Naive thymus-derived CD4-positive, alpha-beta T cell (primary cell): ENCODE results near the gene RNF26. TPM values are rescaled to one million over a fixed set of nuclear protein-coding genes. Genes with fewer than 3 reads are reported as not detected.

Experiments
- ATAC-seq: fragments of 150-1000 bp; cut with Tn5 transposase; 2 replicates; pipeline ENCODE4 v1.10.0; 2021; ENCODE audit warnings: mild to moderate bottlenecking, moderate library complexity
- CTCF ChIA-PET: fragments of 350-600 bp; sonication (Branson Sonifier 250); formaldehyde crosslinking; loops from one replicate; lab custom pipeline; 2021; ENCODE audit warnings: antibody characterized with exemption; lab: Charles Lee
- POLR2A ChIA-PET: fragments of 350-600 bp; sonication (Branson Sonifier 250); formaldehyde crosslinking; loops from one replicate; lab custom pipeline; 2021; ENCODE audit warnings: antibody characterized with exemption, inconsistent platforms; lab: Charles Lee
- DNase-seq, 9 donors: peaks; one replicate each; pipeline versions ENCODE4 v3.0.0 to v3.0.0-alpha.2; 2020 to 2022; ENCODE audit warnings: mixed read lengths in 1 of 9
- H3K27ac ChIP-seq: one replicate; pipeline ENCODE4 v1.7.0; 2013; ENCODE audit warnings: mild to moderate bottlenecking, low read depth, low read length, moderate library complexity
- H3K27me3 ChIP-seq, 2 donors: one replicate each; pipeline ENCODE4 v1.7.0; 2013; ENCODE audit warnings: low read length in 2 of 2, mild to moderate bottlenecking in 2 of 2, moderate library complexity in 2 of 2; ENCODE audit not compliant: control insufficient read depth in 2 of 2, insufficient read depth in 2 of 2
- H3K36me3 ChIP-seq, 3 experiments: 1 replicate in 2 of 3; 2 replicates in 1 of 3; pipeline ENCODE4 v1.7.0; 2013; ENCODE audit warnings: low read length in 3 of 3, mild to moderate bottlenecking in 3 of 3, moderate library complexity in 1 of 3; ENCODE audit not compliant: insufficient read depth in 3 of 3, control insufficient read depth in 2 of 3
- H3K4me1 ChIP-seq, 2 donors: one replicate each; pipeline ENCODE4 v1.7.0; 2013; ENCODE audit warnings: low read length in 2 of 2, mild to moderate bottlenecking in 2 of 2, moderate library complexity in 1 of 2; ENCODE audit not compliant: control insufficient read depth in 2 of 2, insufficient read depth in 2 of 2
- H3K4me3 ChIP-seq: 2 replicates; pipeline ENCODE4 v1.7.0; 2013; ENCODE audit warnings: mild to moderate bottlenecking, low read length
- H3K9me3 ChIP-seq, 3 experiments: 1 replicate in 2 of 3; 2 replicates in 1 of 3; pipeline ENCODE4 v1.7.0; 2013; ENCODE audit warnings: low read length in 3 of 3; ENCODE audit not compliant: control insufficient read depth in 2 of 3
- H3K27ac Mint-ChIP-seq, 9 donors: one replicate each; pipeline ENCODE4 v1.8.0; 2020 to 2022; ENCODE audit warnings: mixed read lengths in 9 of 9, mild to moderate bottlenecking in 8 of 9, moderate library complexity in 5 of 9, inconsistent platforms in 2 of 9
- H3K27me3 Mint-ChIP-seq, 5 donors: one replicate each; pipeline ENCODE4 v1.8.0; 2021 to 2022; ENCODE audit warnings: mixed read lengths in 5 of 5, mild to moderate bottlenecking in 1 of 5
- H3K36me3 Mint-ChIP-seq, 5 donors: one replicate each; pipeline ENCODE4 v1.8.0; 2020 to 2022; ENCODE audit warnings: mixed read lengths in 5 of 5, mild to moderate bottlenecking in 3 of 5, inconsistent platforms in 1 of 5
- H3K4me1 Mint-ChIP-seq, 7 donors: one replicate each; pipeline ENCODE4 v1.8.0; 2020 to 2022; ENCODE audit warnings: mixed read lengths in 7 of 7, mild to moderate bottlenecking in 3 of 7, inconsistent platforms in 1 of 7
- H3K4me3 Mint-ChIP-seq, 10 donors: one replicate each; pipeline ENCODE4 v1.8.0; 2020 to 2022; ENCODE audit warnings: mild to moderate bottlenecking in 10 of 10, mixed read lengths in 10 of 10, moderate library complexity in 6 of 10, inconsistent platforms in 2 of 10
- H3K9me3 Mint-ChIP-seq, 11 donors: one replicate each; pipeline ENCODE4 v1.8.0; 2020 to 2022; ENCODE audit warnings: mixed read lengths in 11 of 11, mild to moderate bottlenecking in 4 of 11, inconsistent platforms in 1 of 11, moderate library complexity in 1 of 11
- intact Hi-C, 2 donors: fragments of 100-400 bp; cut with micrococcal nuclease; formaldehyde crosslinking; loops; one replicate each; pipeline ENCODE4 v1.15.1; 2023
- polyA plus RNA-seq, 2 donors: library from polyadenylated mRNA; unstranded; fragments of 300-500 nt; fragmentation: Illumina TruSeq; gene quantifications; one replicate each; pipeline ENCODE4 v1.2.3, GENCODE V29; 2021
- total RNA-seq, 6 experiments: library from RNA in 5 of 6; stranded (reverse) in 5 of 6; gene quantifications; 1 replicate in 5 of 6; 2 replicates in 1 of 6; pipeline ENCODE4 v1.2.3 and lab custom pipeline; 2021 to 2026

RNF26 gene
- total and polyA plus RNA-seq, 7 experiments from 2014 or later: 16.9 to 59.1 (median 24.4) TPM

DNA sequence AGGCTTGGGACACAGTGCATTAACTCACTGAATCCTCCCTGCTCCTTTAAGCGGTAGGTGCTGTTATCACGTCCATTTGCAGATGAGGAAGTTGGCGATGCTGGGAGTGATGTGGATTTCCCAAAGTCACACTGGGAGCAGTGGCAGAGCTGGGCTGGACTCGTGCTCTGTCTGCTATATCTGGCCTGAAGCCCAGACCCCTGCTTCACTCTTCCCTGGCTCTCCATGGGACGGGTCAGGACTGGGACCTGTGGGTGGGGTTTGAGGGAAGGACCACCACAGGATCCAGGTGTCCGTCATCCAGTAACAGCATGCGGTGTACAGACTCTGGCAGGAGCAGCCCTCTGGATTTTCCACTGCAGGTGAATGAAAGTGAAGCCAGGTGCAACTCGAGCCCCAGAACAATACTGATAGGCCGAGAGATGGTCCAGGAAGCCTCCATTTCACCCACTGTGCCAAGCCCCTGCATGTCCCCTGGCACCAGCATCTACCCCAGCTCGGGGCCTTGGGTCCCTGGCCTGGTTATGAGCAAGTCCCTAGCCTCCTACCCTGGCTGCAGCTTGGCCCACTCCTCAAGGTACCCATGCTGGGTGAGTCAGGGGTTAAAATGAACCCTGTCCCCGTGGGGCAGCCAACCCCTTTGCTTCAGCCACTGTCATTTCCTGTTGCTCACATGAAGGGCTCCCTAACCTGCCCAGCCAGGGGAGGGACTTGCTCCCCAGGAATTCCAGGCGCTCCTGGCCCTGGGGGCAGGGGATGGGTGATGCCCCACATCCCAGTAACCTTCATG, 43.0 kb downstream of the RNF26 start:
- no peaks in the 10 kb centered on the region for H3K36me3 Mint-ChIP-seq
- peaks cover 0 to 22% (median 10%) of the 10 kb centered on the region in 7 donors for H3K4me1 Mint-ChIP-seq
- peaks cover 0 to 2% (median 0%) of the 10 kb centered on the region in 11 donors for H3K9me3 Mint-ChIP-seq
- no peak for ATAC-seq
- intact Hi-C loops: no loop called here
- no peak overlapping the region for H3K4me3 Mint-ChIP-seq
- Histone ChIP-seq H3K4me3 (no peak overlapping the region), H3K27ac (no peak overlapping the region), H3K4me1 (peaks cover 12 to 18% of the 10 kb centered on the region in 2 donors), H3K36me3 (no peaks in the 10 kb centered on the region), H3K27me3 (no peaks in the 10 kb centered on the region), H3K9me3 (no peaks in the 10 kb centered on the region)
- ChIA-PET POLR2A (interaction anchor here (0.6 kb wide), 1 partner anchor 275 kb away, joined by 4 read pairs; no protein-coding TSS in a partner anchor), CTCF (no interaction called here)
- DNase-seq: no peak
- peaks cover 0 to 9% (median 0%) of the 10 kb centered on the region in 5 donors for H3K27me3 Mint-ChIP-seq
- H3K27ac Mint-ChIP-seq: peak overlapping the region in 1 of 9 donors; percentile 19

- DNase-seq (no peak), ATAC-seq (no peak)
- no peaks in the 10 kb centered on the region for H3K9me3 ChIP-seq
- peaks cover 0 to 9% (median 0%) of the 10 kb centered on the region in 5 donors for H3K27me3 Mint-ChIP-seq
- H3K4me1 Mint-ChIP-seq: peaks cover 0 to 22% (median 9%) of the 10 kb centered on the region in 7 donors
- H3K27ac ChIP-seq: no peak overlapping the region
- H3K27ac Mint-ChIP-seq: peak overlapping the region in 4 of 9 donors; percentile 19 to 67 (median 47)
- ChIA-PET POLR2A (no interaction called here), CTCF (interaction anchor here (1.6 kb wide), 1 partner anchor 22 kb away, joined by 5 read pairs; no protein-coding TSS in a partner anchor)
- H3K4me1 ChIP-seq: peaks cover 14 to 18% of the 10 kb centered on the region in 2 donors
- H3K9me3 Mint-ChIP-seq: peaks cover 0 to 2% (median 0%) of the 10 kb centered on the region in 11 donors
- no peaks in the 10 kb centered on the region for H3K36me3 Mint-ChIP-seq
- intact Hi-C loops: no loop called here
- H3K27me3 ChIP-seq: no peaks in the 10 kb centered on the region
- no peak overlapping the region for H3K4me3 ChIP-seq
- no peaks in the 10 kb centered on the region for H3K36me3 ChIP-seq
- H3K4me3 Mint-ChIP-seq: no peak overlapping the region
Observed at GRCh38 chr11:119377961-119378667, 43.8 kb downstream of the RNF26 start.

- Histone ChIP-seq H3K36me3 (no peaks in the 10 kb centered on the region), H3K4me3 (no peak overlapping the region), H3K27ac (no peak overlapping the region), H3K9me3 (no peaks in the 10 kb centered on the region), H3K27me3 (no peaks in the 10 kb centered on the region), H3K4me1 (peaks cover 10 to 14% of the 10 kb centered on the region in 2 donors)
- Mint-ChIP-seq H3K27me3 (peaks cover 0 to 9% (median 0%) of the 10 kb centered on the region in 5 donors), H3K27ac (peak overlapping the region in 5 of 9 donors; percentile 6 to 67 (median 36)), H3K4me3 (peak overlapping the region in 3 of 10 donors; percentile 14 to 50 (median 48)), H3K4me1 (peaks cover 0 to 16% (median 5%) of the 10 kb centered on the region in 7 donors), H3K36me3 (no peaks in the 10 kb centered on the region), H3K9me3 (peaks cover 0 to 2% (median 0%) of the 10 kb centered on the region in 11 donors)
- no peak for ATAC-seq
- ChIA-PET POLR2A (no interaction called here), CTCF (interaction anchor here (1.2 to 1.6 kb wide), 2 partner anchors 11 to 23 kb away, joined by 3 to 5 read pairs; no protein-coding TSS in a partner anchor)
- intact Hi-C loops: no loop called here
- DNase-seq: no peak
Observed at GRCh38 chr11:119378851-119379465, 44.6 kb downstream of the RNF26 start.

- H3K36me3 ChIP-seq: no peaks in the 10 kb centered on the region
- ATAC-seq (no peak), DNase-seq (no peak)
- Mint-ChIP-seq H3K27ac (no peak overlapping the region), H3K4me3 (peak overlapping the region in 1 of 10 donors; percentile 11), H3K36me3 (no peaks in the 10 kb centered on the region), H3K27me3 (peaks cover 0 to 9% (median 0%) of the 10 kb centered on the region in 5 donors), H3K4me1 (peaks cover 0 to 13% (median 5%) of the 10 kb centered on the region in 7 donors), H3K9me3 (peaks cover 0 to 2% (median 0%) of the 10 kb centered on the region in 11 donors)
- peaks cover 9 to 14% of the 10 kb centered on the region in 2 donors for H3K4me1 ChIP-seq
- H3K27me3 ChIP-seq: no peaks in the 10 kb centered on the region
- H3K9me3 ChIP-seq: no peaks in the 10 kb centered on the region
- H3K4me3 ChIP-seq: no peak overlapping the region
- intact Hi-C loops: loop anchor here in 1 of 2 donors (5.0 kb wide), 1 partner anchor 1563 kb away; no protein-coding TSS in a partner anchor
- no peak overlapping the region for H3K27ac ChIP-seq
- ChIA-PET CTCF (interaction anchor here (0.8 to 4.1 kb wide), 8 partner anchors 10 to 24 kb away, joined by 3 to 34 read pairs (median 4); no protein-coding TSS in a partner anchor), POLR2A (interaction anchor here (0.5 to 1.9 kb wide), 2 partner anchors 25 to 809 kb away, joined by 4 to 6 read pairs; no protein-coding TSS in a partner anchor)
Observed at GRCh38 chr11:119380160-119380826, 46.0 kb downstream of the RNF26 start.

GRCh38 chr11:119380827-119381180, 46.5 kb downstream of the RNF26 start:
- Histone ChIP-seq H3K36me3 (no peaks in the 10 kb centered on the region), H3K27ac (peak overlapping the region; percentile 71), H3K4me1 (peaks cover 9 to 14% of the 10 kb centered on the region in 2 donors), H3K9me3 (no peaks in the 10 kb centered on the region), H3K27me3 (no peaks in the 10 kb centered on the region), H3K4me3 (peak overlapping the region; percentile 81)
- Mint-ChIP-seq H3K27me3 (peaks cover 0 to 9% (median 0%) of the 10 kb centered on the region in 5 donors), H3K4me1 (peaks cover 0 to 13% (median 5%) of the 10 kb centered on the region in 7 donors), H3K27ac (peak overlapping the region in 1 of 9 donors; percentile 87), H3K4me3 (no peak overlapping the region), H3K9me3 (peaks cover 0 to 2% (median 0%) of the 10 kb centered on the region in 11 donors), H3K36me3 (no peaks in the 10 kb centered on the region)
- intact Hi-C loops: loop anchor here (1.0 to 5.0 kb wide), 7 partner anchors 17 to 1564 kb away; partner anchors contain the start of genes RNF26 (in 2 of the 2), HYOU1 (in 1 of the 2) and NECTIN1 (in 1 of the 2)
- ChIA-PET POLR2A (interaction anchor here (0.5 to 1.9 kb wide), 2 partner anchors 25 to 809 kb away, joined by 4 to 6 read pairs; no protein-coding TSS in a partner anchor), CTCF (interaction anchor here (0.8 to 4.1 kb wide), 7 partner anchors 8 to 25 kb away, joined by 3 to 34 read pairs (median 3); no protein-coding TSS in a partner anchor)
- ATAC-seq: no peak
- peak in 1 of 9 donors; percentile 14 for DNase-seq
